Thyroid gland (tissue), 4 donors: ENCODE data around the gene KLRC4.

Experiments
- CTCF ChIP-seq, 6 experiments: fragments of 200-600 bp in 3 of 6; fragments of 450-650 bp in 3 of 6; sonication (generic) in 3 of 6; IDR thresholded peaks; one replicate each; pipeline ENCODE4 v1.5.1; 2016 to 2019; ENCODE audit warnings: antibody characterized with exemption in 6 of 6, mild to moderate bottlenecking in 2 of 6, inconsistent platforms in 1 of 6, moderate library complexity in 1 of 6
- POLR2A ChIP-seq, 2 donors: fragments of 450-650 bp; IDR thresholded peaks; one replicate each; pipeline ENCODE4 v1.6.1; 2017; ENCODE audit warnings: antibody characterized with exemption in 2 of 2, mild to moderate bottlenecking in 2 of 2, moderate library complexity in 1 of 2

DNA sequence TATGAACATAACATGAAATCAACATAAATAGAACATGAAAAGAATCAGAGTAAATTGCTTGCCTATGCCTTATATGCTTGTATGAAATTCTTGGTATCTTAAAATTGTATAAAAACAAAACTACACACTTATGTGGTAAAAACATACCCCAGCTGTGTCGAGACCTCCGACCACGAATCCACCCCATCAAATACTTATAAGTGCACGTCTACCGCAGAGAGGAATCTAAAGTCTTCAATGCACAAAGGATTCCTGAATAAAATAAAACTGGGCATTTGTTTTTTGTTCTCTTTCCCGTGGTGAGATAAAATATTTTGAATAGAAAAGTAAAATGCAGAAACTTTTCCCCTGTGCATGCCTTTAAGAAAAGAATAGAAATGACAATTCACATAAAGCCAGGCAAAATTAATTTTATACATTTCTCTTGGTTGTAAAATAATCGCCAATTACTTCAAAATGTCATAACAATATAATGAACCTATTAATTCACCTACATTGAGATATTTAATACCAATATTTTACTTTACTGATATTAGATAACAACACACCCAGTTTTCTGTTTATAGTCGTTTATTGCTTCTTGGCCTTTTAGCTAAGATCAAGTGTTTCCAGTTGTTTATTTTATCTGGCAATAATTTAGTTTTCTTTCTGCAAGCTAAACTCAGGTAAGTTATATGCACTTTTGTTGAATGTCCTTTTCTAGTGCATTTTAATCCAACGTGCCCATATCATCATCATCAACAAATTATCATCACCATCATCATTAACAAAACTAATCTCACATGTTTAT, 20.7 kb downstream of the KLRC4 start:
- TF ChIP-seq CTCF (IDR thresholded peaks at IDR 0.05) (no peak), POLR2A (IDR thresholded peaks at IDR 0.05) (no peak)
